ENCODE measurements around the gene AMMECR1.
"Not testable (repeated sequence)": the region's sequence is repeated elsewhere in the genome, so short reads cannot be mapped to it uniquely, and the experiment has no call there.

Gene AMMECR1

DNA sequence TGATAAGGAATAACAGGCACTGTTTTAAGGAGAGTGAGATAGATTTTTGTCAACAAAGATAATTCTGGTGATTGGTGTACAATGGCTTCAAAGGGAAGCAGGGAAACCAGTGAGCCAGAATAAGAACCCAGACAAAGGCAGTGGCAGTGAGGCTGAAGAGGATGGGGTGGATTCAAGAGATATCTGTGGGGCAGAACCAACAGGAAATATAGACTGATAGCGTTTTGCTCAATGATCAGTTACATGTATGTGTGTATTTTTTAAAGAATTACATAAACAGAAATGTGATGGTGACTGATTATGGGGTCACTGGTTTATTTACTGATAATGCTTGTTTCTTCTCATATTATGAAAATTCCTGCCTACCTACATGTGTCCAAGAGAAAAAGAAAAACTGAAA is 66.4 kb downstream of the AMMECR1 start:
- no peak overlapping the region for H3K4me3 ChIP-seq (ENCODE audit: low read depth, low read length)
- TF ChIP-seq, protein P1, sequence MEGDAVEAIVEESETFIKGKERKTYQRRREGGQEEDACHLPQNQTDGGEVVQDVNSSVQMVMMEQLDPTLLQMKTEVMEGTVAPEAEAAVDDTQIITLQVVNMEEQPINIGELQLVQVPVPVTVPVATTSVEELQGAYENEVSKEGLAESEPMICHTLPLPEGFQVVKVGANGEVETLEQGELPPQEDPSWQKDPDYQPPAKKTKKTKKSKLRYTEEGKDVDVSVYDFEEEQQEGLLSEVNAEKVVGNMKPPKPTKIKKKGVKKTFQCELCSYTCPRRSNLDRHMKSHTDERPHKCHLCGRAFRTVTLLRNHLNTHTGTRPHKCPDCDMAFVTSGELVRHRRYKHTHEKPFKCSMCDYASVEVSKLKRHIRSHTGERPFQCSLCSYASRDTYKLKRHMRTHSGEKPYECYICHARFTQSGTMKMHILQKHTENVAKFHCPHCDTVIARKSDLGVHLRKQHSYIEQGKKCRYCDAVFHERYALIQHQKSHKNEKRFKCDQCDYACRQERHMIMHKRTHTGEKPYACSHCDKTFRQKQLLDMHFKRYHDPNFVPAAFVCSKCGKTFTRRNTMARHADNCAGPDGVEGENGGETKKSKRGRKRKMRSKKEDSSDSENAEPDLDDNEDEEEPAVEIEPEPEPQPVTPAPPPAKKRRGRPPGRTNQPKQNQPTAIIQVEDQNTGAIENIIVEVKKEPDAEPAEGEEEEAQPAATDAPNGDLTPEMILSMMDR (IDR thresholded peaks at IDR 0.05; ENCODE audit: borderline replicate concordance, insufficient read depth, low read depth, low read length) = no peak

DNA sequence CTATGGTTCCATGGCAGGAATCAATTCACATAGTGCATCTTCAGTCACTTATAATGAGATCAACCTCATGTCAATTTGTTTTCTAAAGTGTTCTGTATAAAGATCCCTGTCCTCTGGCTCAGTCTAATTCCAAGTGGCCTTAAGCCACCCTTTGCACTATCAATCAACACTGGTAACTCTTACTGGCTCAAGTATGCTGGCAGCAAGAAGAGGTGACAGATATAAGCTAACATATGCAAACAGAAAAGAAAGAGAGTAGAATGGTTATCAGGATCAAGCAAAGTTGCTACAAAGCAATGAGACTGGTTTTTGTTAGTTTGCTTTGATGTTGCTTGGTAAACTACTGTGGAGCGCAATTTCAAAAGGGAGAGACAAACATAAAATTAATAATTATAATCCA is 67.0 kb downstream of the AMMECR1 start:
- H3K4me3 ChIP-seq (ENCODE audit: low read depth, low read length) = no peak overlapping the region
- TF ChIP-seq, protein P1 (IDR thresholded peaks at IDR 0.05; ENCODE audit: borderline replicate concordance, insufficient read depth, low read depth, low read length) = no peak

DNA sequence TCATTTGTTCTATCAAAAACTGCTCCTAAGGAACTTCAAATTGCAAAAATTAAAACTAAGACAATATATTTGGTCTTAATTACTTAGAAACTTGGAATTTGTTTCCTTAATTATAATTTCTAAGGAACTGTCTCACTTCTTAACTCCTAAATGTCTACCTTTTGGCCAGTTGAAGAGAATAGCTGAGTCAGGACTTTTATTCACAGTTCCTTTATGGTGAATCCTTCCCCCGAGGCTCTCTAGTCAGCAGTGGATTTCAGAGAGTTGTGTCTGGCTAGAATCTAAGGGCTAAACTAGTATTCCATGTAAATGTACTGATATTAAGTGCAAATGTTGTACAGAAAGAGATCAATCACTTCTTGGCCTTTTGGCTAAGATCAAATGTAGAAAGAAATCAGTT is 69.3 kb downstream of the AMMECR1 start:
- TF ChIP-seq, protein P1 (IDR thresholded peaks at IDR 0.05; ENCODE audit: borderline replicate concordance, insufficient read depth, low read depth, low read length) = no peak
- H3K4me3 ChIP-seq (ENCODE audit: low read depth, low read length) = no peak overlapping the region

DNA sequence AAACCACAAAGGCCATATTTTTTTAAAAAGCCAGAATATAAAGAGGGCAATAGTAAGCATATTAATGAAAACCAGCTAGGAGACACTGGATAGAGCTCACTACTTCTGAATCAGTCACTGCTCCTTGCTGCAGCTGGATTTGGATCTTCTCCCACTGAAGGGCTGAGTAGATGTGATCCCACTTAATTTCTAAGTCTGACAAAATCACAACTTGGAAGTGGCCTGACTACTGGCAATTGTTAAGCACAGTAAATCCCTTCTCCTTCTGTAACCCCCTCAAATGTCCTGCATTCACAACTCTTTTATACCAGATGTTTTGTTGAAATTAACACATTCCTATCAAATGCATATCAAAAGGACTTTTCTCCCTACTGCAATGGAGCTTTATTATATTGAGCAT is 72.9 kb downstream of the AMMECR1 start:
- TF ChIP-seq, protein P1 (IDR thresholded peaks at IDR 0.05; ENCODE audit: borderline replicate concordance, insufficient read depth, low read depth, low read length) = no peak
- H3K4me3 ChIP-seq (ENCODE audit: low read depth, low read length) = no peak overlapping the region

DNA sequence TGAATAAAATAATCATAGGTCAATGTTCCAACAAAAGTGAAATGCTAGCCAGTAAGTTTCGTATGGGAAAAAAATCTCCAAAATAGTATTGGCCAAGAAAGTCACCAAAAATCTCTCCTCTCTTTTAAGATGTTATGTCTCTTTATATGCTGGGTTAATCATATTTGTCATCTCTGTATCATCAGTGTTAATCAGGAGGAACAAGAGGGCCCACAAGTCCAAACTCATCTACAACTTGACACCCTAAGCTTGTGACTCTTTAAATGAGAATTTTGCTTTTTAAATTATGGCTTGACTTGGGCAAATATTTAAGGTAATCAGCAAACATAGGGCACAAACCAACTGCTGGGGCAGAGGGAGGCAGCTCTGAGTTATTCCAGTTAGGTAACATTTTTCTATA is 75.5 kb downstream of the AMMECR1 start:
- TF ChIP-seq, protein P1 (IDR thresholded peaks at IDR 0.05; ENCODE audit: borderline replicate concordance, insufficient read depth, low read depth, low read length) = no peak
- no peak overlapping the region for H3K4me3 ChIP-seq (ENCODE audit: low read depth, low read length)

DNA sequence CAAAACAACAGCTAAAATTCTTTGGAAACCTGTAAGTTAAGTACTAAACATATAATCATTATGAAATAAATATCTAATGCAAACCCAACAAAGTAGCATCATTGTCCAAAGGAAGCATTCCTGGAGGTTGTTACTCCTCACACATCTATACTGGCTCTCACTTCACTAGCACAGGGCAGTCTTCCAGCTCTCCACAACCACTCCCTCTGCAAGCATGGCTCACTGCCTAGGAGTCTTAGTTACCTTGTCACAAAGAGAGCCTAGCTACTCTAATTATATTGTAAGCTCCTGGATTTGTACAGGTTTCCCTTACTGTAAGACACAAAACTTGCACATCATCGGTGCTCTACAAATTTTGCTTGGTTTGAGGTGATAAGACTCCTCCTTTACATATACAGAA is 76.1 kb downstream of the AMMECR1 start:
- no peak overlapping the region for H3K4me3 ChIP-seq (ENCODE audit: low read depth, low read length)
- TF ChIP-seq, protein P1 (IDR thresholded peaks at IDR 0.05; ENCODE audit: borderline replicate concordance, insufficient read depth, low read depth, low read length) = no peak

DNA sequence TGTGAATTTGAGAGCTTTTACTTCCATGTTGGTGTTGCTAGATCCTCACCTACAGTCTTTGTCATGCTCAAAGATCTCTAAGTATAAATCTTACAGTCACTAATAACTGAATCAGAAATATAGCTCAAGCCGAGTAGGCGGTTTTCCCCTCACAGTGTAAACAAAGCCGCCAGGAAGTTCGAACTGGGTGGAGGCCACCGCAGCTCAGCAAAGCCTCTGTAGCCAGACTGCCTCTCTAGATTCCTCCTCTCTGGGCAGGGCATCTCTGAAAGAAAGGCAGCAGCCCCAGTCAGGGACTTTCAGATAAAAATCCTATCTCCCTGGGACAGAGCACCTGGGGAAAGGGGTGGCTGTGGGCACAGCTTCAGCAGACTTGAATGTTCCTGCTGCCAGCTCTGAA is 79.6 kb downstream of the AMMECR1 start:
- H3K4me3 ChIP-seq (ENCODE audit: low read depth, low read length) = not testable (repeated sequence)

DNA sequence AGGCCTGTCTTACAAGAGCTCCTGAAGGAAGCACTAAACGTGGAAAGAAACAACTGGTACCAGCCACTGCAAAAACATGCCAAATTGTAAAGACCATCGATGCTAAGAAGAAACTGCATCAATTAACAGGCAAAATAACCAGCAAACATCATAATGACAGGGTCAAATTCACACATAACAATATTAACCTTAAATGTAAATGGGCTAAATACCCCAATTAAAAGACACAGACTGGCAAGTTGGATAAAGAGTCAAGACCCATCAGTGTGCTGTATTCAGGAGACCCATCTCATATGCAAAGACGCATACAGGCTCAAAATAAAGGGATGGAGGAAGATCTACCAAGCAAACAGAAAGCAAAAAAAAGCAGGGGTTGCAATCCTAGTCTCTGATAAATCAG is 86.4 kb downstream of the AMMECR1 start:
- not testable (repeated sequence) for H3K4me3 ChIP-seq (ENCODE audit: low read depth, low read length)

DNA sequence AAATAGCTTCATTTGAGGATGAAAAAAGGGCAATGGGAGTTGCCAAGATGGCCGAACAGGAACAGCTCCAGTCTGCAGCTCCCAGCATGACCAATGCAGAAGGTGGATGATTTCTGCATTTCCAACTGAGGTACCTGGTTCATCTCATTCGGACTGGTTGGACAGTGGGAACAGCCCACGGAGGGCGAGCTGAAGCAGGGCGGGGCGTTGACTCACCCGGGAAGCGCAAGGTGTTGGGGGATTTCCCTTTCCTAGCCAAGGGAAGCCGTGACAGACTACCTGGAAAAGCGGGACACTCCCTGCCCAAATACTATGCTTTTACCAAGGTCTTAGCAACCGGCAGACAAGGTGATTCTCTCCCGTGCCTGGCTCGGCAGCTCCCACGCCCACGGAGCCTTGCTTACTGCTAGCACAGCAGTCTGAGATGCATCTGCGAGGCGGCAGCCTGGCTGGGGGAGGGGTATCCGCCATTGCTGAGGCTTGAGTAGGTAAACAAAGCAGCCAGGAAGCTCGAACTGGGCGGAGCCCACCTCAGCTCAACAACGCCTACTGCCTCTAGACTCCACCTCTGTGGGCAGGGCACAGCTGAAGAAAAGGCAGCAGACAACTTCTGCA is 88.3 kb downstream of the AMMECR1 start:
- not testable (repeated sequence) for H3K4me3 ChIP-seq (ENCODE audit: low read depth, low read length)
